Measurements from ENCODE around the gene PHYKPL.
A peak's percentile ranks its signal among the peaks of the same experiment; 100 is the strongest.

Gene PHYKPL

GRCh38 chr5:178236126-178236525, 3.5 kb upstream of the PHYKPL start:
- Histone ChIP-seq H3K27me3 (replicated peaks; ENCODE audit: insufficient read depth, low read length) (no peaks in the 10 kb centered on the region), H4K20me1 (ENCODE audit: insufficient read depth, low read length) (no peaks in the 10 kb centered on the region), H3K4me2 (ENCODE audit: low read depth, low read length) (no peak overlapping the region), H3K9me3 (replicated peaks; ENCODE audit: insufficient read depth, low read length) (no peaks in the 10 kb centered on the region), H3K9me2 (replicated peaks; ENCODE audit: insufficient read depth, low read length) (no peaks in the 10 kb centered on the region), H3K9ac (ENCODE audit: low read length) (no peak overlapping the region), H3K27ac (ENCODE audit: low read length) (no peak overlapping the region), H3K36me3 (replicated peaks; ENCODE audit: insufficient read depth, low read length) (no peaks in the 10 kb centered on the region), H3K4me1 (ENCODE audit: low read length) (peaks cover 11% of the 10 kb centered on the region), H3K4me3 (ENCODE audit: low read length) (no peak overlapping the region), H3K79me2 (ENCODE audit: low read length) (peaks cover 10% of the 10 kb centered on the region), H3F3A (ENCODE audit: insufficient read depth, low read length) (peaks cover 10% of the 10 kb centered on the region; the same call in 1 of the 2 replicates), H2AFZ (ENCODE audit: low read length) (no peak overlapping the region)
- TF ChIP-seq EZH2 (optimal IDR thresholded peaks at IDR 0.05; ENCODE audit: low read depth, low read length) (no peak), EZH2phosphoT487 (IDR thresholded peaks at IDR 0.05; ENCODE audit: low read length) (no peak)
- TF ChIP-seq, protein P1, sequence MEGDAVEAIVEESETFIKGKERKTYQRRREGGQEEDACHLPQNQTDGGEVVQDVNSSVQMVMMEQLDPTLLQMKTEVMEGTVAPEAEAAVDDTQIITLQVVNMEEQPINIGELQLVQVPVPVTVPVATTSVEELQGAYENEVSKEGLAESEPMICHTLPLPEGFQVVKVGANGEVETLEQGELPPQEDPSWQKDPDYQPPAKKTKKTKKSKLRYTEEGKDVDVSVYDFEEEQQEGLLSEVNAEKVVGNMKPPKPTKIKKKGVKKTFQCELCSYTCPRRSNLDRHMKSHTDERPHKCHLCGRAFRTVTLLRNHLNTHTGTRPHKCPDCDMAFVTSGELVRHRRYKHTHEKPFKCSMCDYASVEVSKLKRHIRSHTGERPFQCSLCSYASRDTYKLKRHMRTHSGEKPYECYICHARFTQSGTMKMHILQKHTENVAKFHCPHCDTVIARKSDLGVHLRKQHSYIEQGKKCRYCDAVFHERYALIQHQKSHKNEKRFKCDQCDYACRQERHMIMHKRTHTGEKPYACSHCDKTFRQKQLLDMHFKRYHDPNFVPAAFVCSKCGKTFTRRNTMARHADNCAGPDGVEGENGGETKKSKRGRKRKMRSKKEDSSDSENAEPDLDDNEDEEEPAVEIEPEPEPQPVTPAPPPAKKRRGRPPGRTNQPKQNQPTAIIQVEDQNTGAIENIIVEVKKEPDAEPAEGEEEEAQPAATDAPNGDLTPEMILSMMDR (IDR thresholded peaks at IDR 0.05; ENCODE audit: low read length), result no peak
- DNase-seq, result no peak

GRCh38 chr5:178235588-178235974, 3.0 kb upstream of the PHYKPL start:
- H3K4me1 ChIP-seq (ENCODE audit: low read length), result peaks cover 16% of the 10 kb centered on the region

GRCh38 chr5:178234750-178235587, 2.4 kb upstream of the PHYKPL start:
- Histone ChIP-seq H3K9me2 (replicated peaks; ENCODE audit: insufficient read depth, low read length) (no peaks in the 10 kb centered on the region), H3F3A (ENCODE audit: insufficient read depth, low read length) (peaks cover 10% of the 10 kb centered on the region; the same call in 1 of the 2 replicates), H3K27ac (ENCODE audit: low read length) (no peak overlapping the region), H3K9ac (ENCODE audit: low read length) (no peak overlapping the region), H3K4me1 (ENCODE audit: low read length) (peaks cover 17% of the 10 kb centered on the region), H3K9me3 (replicated peaks; ENCODE audit: insufficient read depth, low read length) (no peaks in the 10 kb centered on the region), H3K4me3 (ENCODE audit: low read length) (no peak overlapping the region), H3K4me2 (ENCODE audit: low read depth, low read length) (no peak overlapping the region), H2AFZ (ENCODE audit: low read length) (peak overlapping the region; percentile 75), H3K79me2 (ENCODE audit: low read length) (peaks cover 22% of the 10 kb centered on the region), H3K36me3 (replicated peaks; ENCODE audit: insufficient read depth, low read length) (no peaks in the 10 kb centered on the region), H4K20me1 (ENCODE audit: insufficient read depth, low read length) (no peaks in the 10 kb centered on the region), H3K27me3 (replicated peaks; ENCODE audit: insufficient read depth, low read length) (no peaks in the 10 kb centered on the region)
- TF ChIP-seq, protein P1 (IDR thresholded peaks at IDR 0.05; ENCODE audit: low read length), result peak; percentile 76
- TF ChIP-seq EZH2 (optimal IDR thresholded peaks at IDR 0.05; ENCODE audit: low read depth, low read length) (no peak), EZH2phosphoT487 (IDR thresholded peaks at IDR 0.05; ENCODE audit: low read length) (no peak)
- peak; percentile 61 for DNase-seq

More at GRCh38 chr5:178235588-178235974, 3.0 kb upstream of the PHYKPL start:
- Histone ChIP-seq H3K9me2 (replicated peaks; ENCODE audit: insufficient read depth, low read length) (no peaks in the 10 kb centered on the region), H3K4me2 (ENCODE audit: low read depth, low read length) (no peak overlapping the region), H4K20me1 (ENCODE audit: insufficient read depth, low read length) (no peaks in the 10 kb centered on the region), H2AFZ (ENCODE audit: low read length) (no peak overlapping the region), H3K9me3 (replicated peaks; ENCODE audit: insufficient read depth, low read length) (no peaks in the 10 kb centered on the region), H3F3A (ENCODE audit: insufficient read depth, low read length) (peaks cover 10% of the 10 kb centered on the region; the same call in 1 of the 2 replicates), H3K27ac (ENCODE audit: low read length) (no peak overlapping the region), H3K36me3 (replicated peaks; ENCODE audit: insufficient read depth, low read length) (no peaks in the 10 kb centered on the region), H3K79me2 (ENCODE audit: low read length) (peaks cover 16% of the 10 kb centered on the region), H3K9ac (ENCODE audit: low read length) (no peak overlapping the region), H3K4me3 (ENCODE audit: low read length) (no peak overlapping the region), H3K27me3 (replicated peaks; ENCODE audit: insufficient read depth, low read length) (no peaks in the 10 kb centered on the region)
- no peak for DNase-seq
- TF ChIP-seq, protein P1 (IDR thresholded peaks at IDR 0.05; ENCODE audit: low read length), result no peak
- TF ChIP-seq EZH2 (optimal IDR thresholded peaks at IDR 0.05; ENCODE audit: low read depth, low read length) (no peak), EZH2phosphoT487 (IDR thresholded peaks at IDR 0.05; ENCODE audit: low read length) (no peak)

Data from MM.1S (cell line).